ENCODE data around the gene AMOTL2.

DNA sequence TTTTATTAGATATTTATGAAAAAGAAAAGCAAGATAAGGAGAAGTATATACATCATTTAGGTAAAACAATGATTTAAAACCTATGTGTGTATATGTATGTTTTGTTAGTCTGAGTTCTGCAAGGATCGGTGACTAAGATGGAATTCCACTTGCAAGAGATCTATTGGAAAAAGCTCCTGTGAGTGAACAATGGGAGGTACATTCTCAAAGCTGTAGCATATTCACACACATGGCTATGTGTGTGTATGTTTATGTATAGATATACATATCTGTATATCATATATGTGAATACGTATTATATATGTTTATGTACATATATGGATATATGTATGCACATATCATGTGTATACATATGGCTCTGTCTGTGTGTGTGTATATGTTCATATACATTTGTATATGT, 54.3 kb downstream of the AMOTL2 start:
- TF ChIP-seq, protein P1, sequence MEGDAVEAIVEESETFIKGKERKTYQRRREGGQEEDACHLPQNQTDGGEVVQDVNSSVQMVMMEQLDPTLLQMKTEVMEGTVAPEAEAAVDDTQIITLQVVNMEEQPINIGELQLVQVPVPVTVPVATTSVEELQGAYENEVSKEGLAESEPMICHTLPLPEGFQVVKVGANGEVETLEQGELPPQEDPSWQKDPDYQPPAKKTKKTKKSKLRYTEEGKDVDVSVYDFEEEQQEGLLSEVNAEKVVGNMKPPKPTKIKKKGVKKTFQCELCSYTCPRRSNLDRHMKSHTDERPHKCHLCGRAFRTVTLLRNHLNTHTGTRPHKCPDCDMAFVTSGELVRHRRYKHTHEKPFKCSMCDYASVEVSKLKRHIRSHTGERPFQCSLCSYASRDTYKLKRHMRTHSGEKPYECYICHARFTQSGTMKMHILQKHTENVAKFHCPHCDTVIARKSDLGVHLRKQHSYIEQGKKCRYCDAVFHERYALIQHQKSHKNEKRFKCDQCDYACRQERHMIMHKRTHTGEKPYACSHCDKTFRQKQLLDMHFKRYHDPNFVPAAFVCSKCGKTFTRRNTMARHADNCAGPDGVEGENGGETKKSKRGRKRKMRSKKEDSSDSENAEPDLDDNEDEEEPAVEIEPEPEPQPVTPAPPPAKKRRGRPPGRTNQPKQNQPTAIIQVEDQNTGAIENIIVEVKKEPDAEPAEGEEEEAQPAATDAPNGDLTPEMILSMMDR (IDR thresholded peaks at IDR 0.05), result no peak
- TF ChIP-seq EP300 (IDR thresholded peaks at IDR 0.05), result no peak
- no peak for TF ChIP-seq POLR2A (IDR thresholded peaks at IDR 0.05)

All from gastroesophageal sphincter (tissue), 3 donors.